GM20000 (cell line): ENCODE data around the gene RIC3.

Experiments
- DNase-seq: peaks from one replicate; pipeline ENCODE4 v3.0.0; 2012; ENCODE audit warnings: low spot score
- TF ChIP-seq, protein P1 (sequence below): IDR thresholded peaks from 2 replicates; pipeline ENCODE4 v1.5.1; 2012; ENCODE audit warnings: mild to moderate bottlenecking, control low read depth; ENCODE audit errors: extremely low read depth, missing control alignments

RIC3 gene

GRCh38 chr11:8110396-8110795, 58.4 kb downstream of the RIC3 start:
- TF ChIP-seq, protein P1, sequence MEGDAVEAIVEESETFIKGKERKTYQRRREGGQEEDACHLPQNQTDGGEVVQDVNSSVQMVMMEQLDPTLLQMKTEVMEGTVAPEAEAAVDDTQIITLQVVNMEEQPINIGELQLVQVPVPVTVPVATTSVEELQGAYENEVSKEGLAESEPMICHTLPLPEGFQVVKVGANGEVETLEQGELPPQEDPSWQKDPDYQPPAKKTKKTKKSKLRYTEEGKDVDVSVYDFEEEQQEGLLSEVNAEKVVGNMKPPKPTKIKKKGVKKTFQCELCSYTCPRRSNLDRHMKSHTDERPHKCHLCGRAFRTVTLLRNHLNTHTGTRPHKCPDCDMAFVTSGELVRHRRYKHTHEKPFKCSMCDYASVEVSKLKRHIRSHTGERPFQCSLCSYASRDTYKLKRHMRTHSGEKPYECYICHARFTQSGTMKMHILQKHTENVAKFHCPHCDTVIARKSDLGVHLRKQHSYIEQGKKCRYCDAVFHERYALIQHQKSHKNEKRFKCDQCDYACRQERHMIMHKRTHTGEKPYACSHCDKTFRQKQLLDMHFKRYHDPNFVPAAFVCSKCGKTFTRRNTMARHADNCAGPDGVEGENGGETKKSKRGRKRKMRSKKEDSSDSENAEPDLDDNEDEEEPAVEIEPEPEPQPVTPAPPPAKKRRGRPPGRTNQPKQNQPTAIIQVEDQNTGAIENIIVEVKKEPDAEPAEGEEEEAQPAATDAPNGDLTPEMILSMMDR: no peak
- no peak for DNase-seq

DNA sequence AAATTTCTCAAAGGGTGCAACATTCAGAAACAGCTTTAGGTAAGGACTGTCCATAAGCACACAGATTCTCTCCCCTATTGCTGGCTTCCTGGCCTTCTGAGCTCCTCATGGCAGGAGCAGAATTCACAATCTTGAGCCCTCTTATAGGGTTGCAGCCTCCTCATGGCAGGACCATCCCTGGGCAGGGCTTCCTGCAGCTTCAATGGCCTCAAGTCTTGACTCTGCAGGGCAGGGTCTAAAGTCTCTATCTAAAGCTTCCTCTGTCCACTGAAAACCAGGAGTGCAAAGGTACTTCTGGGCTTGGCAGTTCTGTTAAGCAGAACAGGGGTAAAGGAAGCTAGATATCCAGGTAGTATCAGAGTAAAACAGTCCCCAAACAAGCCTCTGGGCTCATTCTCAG, 59.1 kb downstream of the RIC3 start:
- DNase-seq: no peak
- TF ChIP-seq, protein P1: no peak

GRCh38 chr11:8108421-8108820, 60.4 kb downstream of the RIC3 start:
- TF ChIP-seq, protein P1: no peak

GRCh38 chr11:8107642-8108041, 61.2 kb downstream of the RIC3 start:
- TF ChIP-seq, protein P1: no peak
- no peak for DNase-seq

More at GRCh38 chr11:8108421-8108820, 60.4 kb downstream of the RIC3 start:
- DNase-seq: no peak

- TF ChIP-seq, protein P1: no peak
- DNase-seq: no peak
These were observed 62.1 kb downstream of the RIC3 start for GRCh38 chr11:8106679-8107078.

DNA sequence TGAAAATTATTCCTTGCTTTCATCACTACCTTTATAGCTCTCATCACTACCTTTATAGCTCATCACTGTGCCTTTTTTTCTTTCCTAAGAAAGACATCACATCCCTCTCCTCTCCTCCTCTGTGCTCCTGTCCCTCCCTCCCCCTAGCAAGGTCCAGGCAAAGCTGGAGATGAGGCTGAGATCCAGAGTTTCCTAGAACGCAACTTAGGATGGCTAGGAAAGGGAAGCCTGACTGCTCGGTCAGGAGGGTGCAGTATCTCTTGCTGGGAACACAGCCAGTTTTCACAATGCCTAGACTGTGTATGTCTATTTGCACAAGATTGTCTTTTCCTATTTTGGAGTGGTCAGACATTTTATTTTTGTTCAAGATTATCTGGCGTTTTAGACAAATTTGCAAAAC, 63.2 kb downstream of the RIC3 start:
- TF ChIP-seq, protein P1: no peak
- DNase-seq: no peak

DNA sequence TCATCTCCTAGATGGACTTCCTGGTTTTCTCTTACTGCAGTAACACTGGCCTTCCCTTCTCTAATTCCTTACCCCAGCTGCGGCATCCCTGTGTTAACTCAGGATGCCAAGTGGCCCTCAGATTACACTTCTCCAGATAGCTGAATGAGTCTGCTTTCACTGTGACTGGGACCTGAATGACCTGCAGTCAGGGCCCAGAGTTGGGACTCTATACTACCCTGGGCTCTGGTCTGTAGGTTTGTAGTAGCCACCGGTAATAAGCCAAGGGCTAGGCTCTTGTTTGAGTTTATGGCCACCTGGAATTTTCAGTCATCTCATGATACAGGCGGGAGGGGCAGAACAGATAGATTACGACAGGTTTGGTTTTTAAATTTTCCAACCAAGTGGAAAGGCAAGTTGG, 63.7 kb downstream of the RIC3 start:
- DNase-seq: no peak
- TF ChIP-seq, protein P1: no peak
